Stimulated activated CD8-positive, alpha-beta memory T cell treated with anti-CD3 and anti-CD28 coated beads, Interleukin-12 subunit alpha, Interleukin-12 subunit beta, amount 100 ng/mL, for 4 hours (primary cell): ENCODE data around the gene CENPE.

Experiments
- DNase-seq: peaks from one replicate; pipeline ENCODE4 v3.0.0-alpha.2; 2020; ENCODE audit warnings: low read depth

CENPE gene

GRCh38 chr4:103075435-103075893, 122.7 kb downstream of the CENPE start:
- DNase-seq: no peak

GRCh38 chr4:103074744-103075434, 123.3 kb downstream of the CENPE start:
- DNase-seq: no peak

- no peak for DNase-seq
Measured at GRCh38 chr4:103073792-103074438, 124.2 kb downstream of the CENPE start.

GRCh38 chr4:103067841-103068547, 130.1 kb downstream of the CENPE start:
- DNase-seq: no peak

- no peak for DNase-seq
Measured at GRCh38 chr4:103060453-103061148, 137.5 kb downstream of the CENPE start.
